Measurements from ENCODE around the gene CHD2.

DNA sequence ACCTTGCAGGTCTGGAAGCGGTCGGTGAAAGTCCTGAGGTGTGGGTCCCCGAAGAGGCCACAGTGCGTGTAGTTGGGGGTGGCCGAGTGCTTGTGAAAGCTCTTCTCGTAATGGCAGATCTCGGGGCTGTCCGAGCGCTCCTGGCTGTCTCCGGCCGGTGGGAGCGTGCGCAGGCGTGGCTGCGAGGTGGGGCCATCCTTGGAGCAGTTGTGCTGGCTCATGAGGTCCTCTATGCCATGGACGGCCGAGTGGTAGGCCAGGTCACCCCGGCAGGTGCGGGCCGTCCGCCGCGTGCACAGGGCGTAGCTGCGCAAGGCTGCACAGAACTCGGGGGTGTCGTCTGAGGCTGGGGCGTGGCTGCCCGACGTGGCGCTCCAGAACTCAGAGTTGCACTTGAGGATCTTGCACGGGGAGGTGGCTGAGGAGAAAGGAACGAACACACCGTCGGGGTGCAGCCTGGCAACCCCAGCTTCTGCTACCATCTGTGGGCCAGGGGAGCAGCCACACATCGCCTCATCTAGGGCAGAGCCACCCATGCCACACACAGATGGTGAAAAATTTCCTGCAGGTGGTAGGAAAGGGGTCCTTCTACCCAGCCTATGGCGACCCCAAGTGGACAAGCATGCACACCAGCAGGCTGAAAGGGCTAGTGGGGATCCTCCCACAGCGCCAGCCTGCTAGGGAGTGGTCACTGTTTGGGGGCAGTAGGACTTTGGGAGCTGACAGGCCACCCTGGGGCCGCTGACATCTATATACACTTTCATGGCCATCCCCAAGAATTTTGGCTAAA is 152.2 kb downstream of the CHD2 start:
- TF ChIP-seq CTCF (IDR thresholded peaks at IDR 0.05) (no peak), POLR2A (IDR thresholded peaks at IDR 0.05) (no peak), EP300 (IDR thresholded peaks at IDR 0.05) (no peak)

Measured in upper lobe of left lung (tissue), 4 donors.